WERI-Rb-1 (cell line): ENCODE results near the gene PKP1.

ENCODE experiments used
- DNase-seq: peaks from one replicate; pipeline ENCODE4 v3.0.0-alpha.2; 2020
- H3K27ac ChIP-seq: fragments of 250-450 bp; sonication (Bioruptor Pico); 2 replicates; pipeline ENCODE4 v1.5.1; 2020; ENCODE audit warnings: mild to moderate bottlenecking, moderate library complexity
- H3K27me3 ChIP-seq: fragments of 250-450 bp; sonication (Bioruptor Pico); 2 replicates; pipeline ENCODE4 v1.5.1; 2021; ENCODE audit warnings: mild to moderate bottlenecking, low read depth, moderate library complexity; ENCODE audit not compliant: insufficient read depth, severe bottlenecking
- H3K36me3 ChIP-seq: fragments of 250-450 bp; sonication (Bioruptor Pico); 2 replicates; pipeline ENCODE4 v1.5.1; 2020; ENCODE audit warnings: mild to moderate bottlenecking, moderate library complexity
- H3K4me3 ChIP-seq: 2 replicates; pipeline ENCODE4 v1.5.1; 2011; ENCODE audit warnings: low read depth, mild to moderate bottlenecking, control low read depth, low read length
- H3K9me3 ChIP-seq: fragments of 250-450 bp; sonication (Bioruptor Pico); 2 replicates; pipeline ENCODE4 v1.5.1; 2021; ENCODE audit warnings: mild to moderate bottlenecking, moderate library complexity; ENCODE audit not compliant: severe bottlenecking
- TF ChIP-seq, protein P1 (sequence below): IDR thresholded peaks from 2 replicates; pipeline ENCODE4 v1.5.1; 2011; ENCODE audit warnings: low read depth, mild to moderate bottlenecking, control low read depth, inconsistent platforms, low read length

PKP1 gene

DNA sequence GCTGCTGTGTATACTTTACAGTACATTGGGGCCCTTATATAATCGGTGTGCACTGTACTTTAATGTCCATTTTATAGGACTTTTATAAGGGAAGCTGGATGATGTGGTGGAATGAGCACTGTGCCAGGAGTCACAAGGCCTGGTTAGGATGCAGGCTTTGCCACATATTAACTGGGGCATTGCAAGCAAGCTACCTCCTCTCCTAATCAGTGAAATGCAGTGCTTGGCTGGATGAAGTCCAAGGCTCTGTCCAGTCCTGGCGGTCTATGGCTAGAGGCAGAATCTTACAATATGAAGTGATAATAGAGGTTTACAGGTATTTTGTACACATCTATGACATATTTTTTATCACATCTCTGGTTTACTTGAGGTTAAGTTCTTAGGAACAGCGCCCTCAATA is 1.7 kb upstream of the PKP1 start:
- H3K27ac ChIP-seq = no peak overlapping the region
- no peak for DNase-seq
- H3K27me3 ChIP-seq = no peaks in the 10 kb centered on the region
- peaks cover 4% of the 10 kb centered on the region for H3K9me3 ChIP-seq
- H3K4me3 ChIP-seq = no peak overlapping the region
- TF ChIP-seq, protein P1, sequence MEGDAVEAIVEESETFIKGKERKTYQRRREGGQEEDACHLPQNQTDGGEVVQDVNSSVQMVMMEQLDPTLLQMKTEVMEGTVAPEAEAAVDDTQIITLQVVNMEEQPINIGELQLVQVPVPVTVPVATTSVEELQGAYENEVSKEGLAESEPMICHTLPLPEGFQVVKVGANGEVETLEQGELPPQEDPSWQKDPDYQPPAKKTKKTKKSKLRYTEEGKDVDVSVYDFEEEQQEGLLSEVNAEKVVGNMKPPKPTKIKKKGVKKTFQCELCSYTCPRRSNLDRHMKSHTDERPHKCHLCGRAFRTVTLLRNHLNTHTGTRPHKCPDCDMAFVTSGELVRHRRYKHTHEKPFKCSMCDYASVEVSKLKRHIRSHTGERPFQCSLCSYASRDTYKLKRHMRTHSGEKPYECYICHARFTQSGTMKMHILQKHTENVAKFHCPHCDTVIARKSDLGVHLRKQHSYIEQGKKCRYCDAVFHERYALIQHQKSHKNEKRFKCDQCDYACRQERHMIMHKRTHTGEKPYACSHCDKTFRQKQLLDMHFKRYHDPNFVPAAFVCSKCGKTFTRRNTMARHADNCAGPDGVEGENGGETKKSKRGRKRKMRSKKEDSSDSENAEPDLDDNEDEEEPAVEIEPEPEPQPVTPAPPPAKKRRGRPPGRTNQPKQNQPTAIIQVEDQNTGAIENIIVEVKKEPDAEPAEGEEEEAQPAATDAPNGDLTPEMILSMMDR = no peak
- no peaks in the 10 kb centered on the region for H3K36me3 ChIP-seq

- Histone ChIP-seq H3K4me3 (no peak overlapping the region), H3K9me3 (peaks cover 4% of the 10 kb centered on the region), H3K27ac (no peak overlapping the region), H3K27me3 (no peaks in the 10 kb centered on the region), H3K36me3 (no peaks in the 10 kb centered on the region)
- TF ChIP-seq, protein P1 = no peak
- DNase-seq = no peak
Measured at GRCh38 chr1:201282216-201282615, 1.1 kb upstream of the PKP1 start.

DNA sequence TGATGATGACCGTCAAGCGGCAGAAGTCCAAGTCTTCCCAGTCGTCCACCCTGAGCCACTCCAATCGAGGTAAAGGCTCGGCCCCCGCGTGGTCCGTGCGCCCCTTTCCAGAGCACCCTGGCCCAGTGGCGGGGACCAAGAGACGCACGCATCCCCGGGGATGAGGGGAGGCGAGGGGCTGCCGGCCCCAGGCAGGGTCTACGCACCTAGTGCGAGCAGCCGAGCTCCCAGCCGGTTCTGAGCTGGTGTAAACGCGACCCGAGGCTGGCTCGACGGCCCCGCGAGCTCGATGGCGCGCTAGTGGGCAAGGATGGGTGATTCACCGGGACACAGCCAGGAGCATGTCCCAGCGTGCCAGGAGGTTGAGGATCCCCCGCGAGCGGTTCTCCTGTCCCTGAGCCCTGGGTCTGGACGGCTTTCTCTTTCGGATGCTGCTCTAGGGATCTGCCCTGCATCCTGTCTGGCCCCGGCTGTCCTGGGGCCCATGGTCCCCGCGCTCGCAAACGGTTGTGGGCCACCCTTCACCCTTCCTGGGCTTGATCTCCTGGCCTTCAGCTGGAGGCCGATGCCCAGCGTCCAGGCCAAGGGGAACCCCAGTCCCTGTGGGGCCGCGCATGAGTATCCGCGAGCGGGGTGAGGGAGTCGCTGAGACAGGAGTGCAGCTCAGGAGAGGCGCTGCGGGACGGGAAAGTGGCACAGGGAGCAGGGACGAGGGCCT is 689 bp downstream of the PKP1 start:
- DNase-seq = no peak
- H3K27ac ChIP-seq = no peak overlapping the region
- H3K9me3 ChIP-seq = peaks cover 4% of the 10 kb centered on the region
- H3K36me3 ChIP-seq = no peaks in the 10 kb centered on the region
- TF ChIP-seq, protein P1 = no peak
- H3K4me3 ChIP-seq = no peak overlapping the region
- no peaks in the 10 kb centered on the region for H3K27me3 ChIP-seq

DNA sequence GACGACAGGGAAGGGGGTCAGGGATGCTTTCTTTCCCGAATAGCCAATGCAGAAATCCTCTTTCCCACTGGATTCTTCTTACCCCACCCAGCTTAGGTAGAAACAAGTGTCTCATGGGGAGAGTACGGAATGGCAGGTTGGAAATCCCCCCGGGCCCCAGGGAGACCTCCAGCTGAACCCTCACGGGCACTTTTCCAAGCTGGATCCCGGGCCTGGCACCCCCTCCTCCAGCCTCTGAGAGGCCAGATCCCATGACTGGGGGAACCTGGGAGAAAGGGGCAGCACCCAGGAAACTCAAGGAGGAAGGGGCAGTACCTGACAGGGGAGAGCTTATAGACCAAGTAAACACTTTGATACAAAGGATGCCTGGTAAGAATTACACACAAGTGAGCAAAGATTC is 1.3 kb downstream of the PKP1 start:
- Histone ChIP-seq H3K27ac (no peak overlapping the region), H3K9me3 (peaks cover 4% of the 10 kb centered on the region), H3K4me3 (no peak overlapping the region), H3K36me3 (no peaks in the 10 kb centered on the region), H3K27me3 (no peaks in the 10 kb centered on the region)
- no peak for DNase-seq
- TF ChIP-seq, protein P1 = no peak

- no peak for DNase-seq
- Histone ChIP-seq H3K27me3 (no peaks in the 10 kb centered on the region), H3K9me3 (peaks cover 4% of the 10 kb centered on the region), H3K36me3 (no peaks in the 10 kb centered on the region), H3K27ac (no peak overlapping the region), H3K4me3 (no peak overlapping the region)
- TF ChIP-seq, protein P1 = no peak
Measured at GRCh38 chr1:201285846-201286245, 2.5 kb downstream of the PKP1 start.

DNA sequence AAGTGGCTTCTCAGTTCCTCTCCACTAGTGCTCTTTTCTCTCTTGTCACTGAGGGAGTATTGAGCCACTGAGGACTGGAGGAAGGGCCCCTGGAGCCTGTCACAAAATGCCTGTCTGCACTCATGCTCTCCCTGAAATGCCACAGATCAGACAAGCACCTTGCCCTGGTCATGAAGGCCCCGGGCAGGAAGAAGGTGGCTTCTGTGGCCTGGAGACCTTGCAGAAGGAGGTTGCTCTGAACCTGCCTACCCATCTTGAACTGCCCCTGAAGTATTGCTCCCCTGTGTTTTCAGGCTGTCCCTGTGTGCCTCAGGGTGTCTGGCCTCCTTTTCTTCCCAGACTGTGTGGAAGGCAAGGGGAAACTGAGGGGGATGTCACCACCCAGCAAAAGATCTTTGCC is 3.1 kb downstream of the PKP1 start:
- Histone ChIP-seq H3K36me3 (no peaks in the 10 kb centered on the region), H3K27ac (no peak overlapping the region), H3K27me3 (no peaks in the 10 kb centered on the region), H3K4me3 (no peak overlapping the region), H3K9me3 (peaks cover 4% of the 10 kb centered on the region)
- no peak for DNase-seq
- TF ChIP-seq, protein P1 = no peak
